ENCODE measurements around the gene STRN4. TPM values are rescaled to one million over a fixed set of nuclear protein-coding genes. Genes with fewer than 3 reads are reported as not detected.
A peak's percentile ranks its signal among the peaks of the same experiment; 100 is the strongest.

STRN4 gene
- total RNA-seq, 2 experiments from 2014 or later, result 79.2 to 87.5 TPM

DNA sequence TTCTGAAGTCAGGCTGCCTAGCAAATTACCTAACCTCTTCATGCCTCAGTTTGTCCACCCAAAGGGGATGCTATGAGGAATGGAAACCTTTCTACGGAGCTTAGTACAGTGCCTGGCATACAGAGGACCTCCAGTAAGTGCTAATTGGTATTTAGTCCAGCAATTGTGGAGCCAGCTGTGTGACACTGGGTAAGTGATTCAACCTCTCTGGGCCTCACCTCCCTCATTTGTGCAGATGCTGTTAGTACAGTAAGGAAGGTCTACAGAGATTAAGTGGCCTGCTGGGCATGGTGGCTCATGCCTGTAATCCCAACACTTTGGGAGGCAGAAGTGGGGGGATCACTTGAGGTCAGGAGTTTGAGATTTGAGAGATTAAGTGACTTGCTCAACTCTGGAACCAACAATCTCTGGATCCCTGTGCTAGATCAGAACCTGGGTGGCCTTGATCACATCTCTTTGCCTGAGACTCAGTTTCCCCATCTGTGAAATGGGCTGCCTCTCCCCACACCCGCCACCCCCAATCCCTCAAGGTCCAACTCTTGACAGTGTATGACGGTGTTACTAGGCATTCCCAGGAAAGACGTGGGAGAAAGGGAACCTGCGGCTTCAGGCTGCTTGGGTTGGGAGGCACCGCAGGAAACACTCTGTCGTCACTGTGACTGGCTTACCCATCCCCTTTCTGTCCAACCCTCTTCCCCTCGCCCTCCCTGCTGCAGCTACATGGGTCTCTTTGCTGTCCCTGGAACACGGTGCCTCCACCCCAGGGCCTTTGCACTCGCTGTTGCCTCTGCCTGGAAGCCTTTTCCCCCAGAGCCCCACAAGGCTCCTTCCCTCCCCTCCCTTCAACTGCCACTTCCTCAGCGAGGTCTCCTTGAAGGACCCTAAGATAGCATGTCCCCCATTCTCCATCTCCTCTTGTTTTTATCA is 47.6 kb downstream of the STRN4 start:
- Mint-ChIP-seq H3K9me3 (no peaks in the 10 kb centered on the region), H3K4me1 (no peaks in the 10 kb centered on the region), H3K4me3 (no peak overlapping the region), H3K36me3 (peaks cover 40% of the 10 kb centered on the region), H3K27ac (no peak overlapping the region), H3K27me3 (no peaks in the 10 kb centered on the region)
- no peak for ATAC-seq (ENCODE audit: low read depth)
- POLR2A ChIA-PET, result interaction anchor here (1.1 to 1.2 kb wide), 3 partner anchors 11 to 96 kb away, joined by 3 to 5 read pairs (median 3); no protein-coding TSS in a partner anchor
- DNase-seq, result no peak

DNA sequence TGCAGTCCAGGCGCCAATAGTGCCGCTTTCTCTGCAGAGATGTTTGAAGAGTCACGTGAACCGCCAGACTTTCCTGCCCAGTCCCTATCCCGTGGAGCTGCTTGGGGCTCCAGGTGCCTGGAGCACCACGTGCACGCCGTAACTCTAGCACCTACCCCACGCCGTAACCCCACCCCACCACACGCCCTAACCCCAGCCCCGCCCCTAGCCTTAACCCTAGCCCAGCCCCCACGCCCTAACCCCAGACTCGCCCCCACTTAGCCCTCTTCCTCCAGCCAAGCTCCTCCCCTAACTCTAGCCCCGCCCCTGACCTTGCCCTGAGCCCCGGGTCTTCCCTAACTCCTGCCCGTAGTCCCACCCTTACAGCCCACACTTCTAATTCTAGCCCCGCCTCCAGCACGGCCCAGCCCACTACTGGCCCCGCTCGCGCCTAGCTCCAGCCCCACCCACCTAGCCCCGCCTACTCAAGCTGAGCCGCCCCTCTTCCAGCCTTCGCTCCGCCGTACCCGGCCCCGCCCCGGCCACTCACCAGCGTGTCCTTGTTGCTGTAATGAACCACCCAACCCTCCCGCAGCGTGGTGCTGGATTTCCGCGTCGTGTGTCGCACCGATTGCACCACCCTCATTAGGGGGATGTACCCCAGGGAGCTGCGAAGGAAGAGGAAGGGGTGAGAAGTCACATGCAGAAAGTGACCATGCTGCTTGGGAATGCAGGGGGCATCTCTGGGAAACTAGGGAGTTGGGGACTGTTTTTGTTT is 48.9 kb downstream of the STRN4 start:
- Mint-ChIP-seq H3K4me3 (no peak overlapping the region), H3K27me3 (no peaks in the 10 kb centered on the region), H3K9me3 (no peaks in the 10 kb centered on the region), H3K36me3 (peaks cover 46% of the 10 kb centered on the region), H3K4me1 (no peaks in the 10 kb centered on the region), H3K27ac (no peak overlapping the region)
- peak; percentile 45 for ATAC-seq (ENCODE audit: low read depth)
- POLR2A ChIA-PET, result interaction anchor here (1.1 kb wide), 1 partner anchor 17 kb away, joined by 5 read pairs; no protein-coding TSS in a partner anchor
- peak; percentile 37 for DNase-seq

DNA sequence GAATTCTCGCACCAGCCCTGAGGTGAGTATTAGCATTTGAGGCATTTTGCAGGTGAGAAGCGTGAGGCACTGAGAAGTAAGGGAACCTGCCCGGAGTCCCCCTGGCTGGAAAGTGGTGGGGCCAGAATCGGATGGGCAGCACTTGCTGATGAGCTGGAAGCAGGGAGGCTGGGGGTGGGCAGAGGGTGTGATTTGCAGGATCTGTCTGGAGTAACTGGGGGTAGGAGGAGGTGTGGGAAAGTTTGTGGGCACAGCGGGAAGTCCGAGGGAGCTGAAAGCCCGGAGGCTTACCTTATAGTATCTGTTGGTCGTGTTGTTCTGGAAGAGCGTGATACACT is 49.4 kb downstream of the STRN4 start:
- DNase-seq (no peak), ATAC-seq (ENCODE audit: low read depth) (no peak)
- Mint-ChIP-seq H3K36me3 (peaks cover 52% of the 10 kb centered on the region), H3K9me3 (no peaks in the 10 kb centered on the region), H3K27ac (no peak overlapping the region), H3K27me3 (no peaks in the 10 kb centered on the region), H3K4me3 (no peak overlapping the region), H3K4me1 (no peaks in the 10 kb centered on the region)
- POLR2A ChIA-PET, result no interaction called here

DNA sequence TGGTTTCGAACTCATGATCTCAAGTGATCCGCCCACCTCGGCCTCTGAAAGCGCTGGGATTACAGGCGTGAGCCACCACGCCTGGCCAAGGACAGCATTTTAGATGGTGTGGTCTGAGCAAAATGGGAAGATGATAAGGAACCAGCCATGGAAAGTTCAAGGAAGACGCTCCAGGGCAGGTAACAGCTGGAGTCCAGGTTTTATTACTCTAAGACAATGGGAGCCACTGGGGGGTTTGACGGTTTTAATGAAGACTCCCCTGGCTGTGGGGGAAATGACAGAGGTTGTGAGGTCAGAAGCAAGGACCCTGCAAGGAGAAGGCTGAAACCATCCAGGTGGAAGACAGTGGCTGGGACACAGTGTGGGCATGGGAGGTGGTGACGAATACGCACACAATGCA is 50.2 kb downstream of the STRN4 start:
- Mint-ChIP-seq H3K36me3 (peaks cover 55% of the 10 kb centered on the region), H3K27ac (no peak overlapping the region), H3K27me3 (no peaks in the 10 kb centered on the region), H3K4me3 (no peak overlapping the region), H3K9me3 (no peaks in the 10 kb centered on the region), H3K4me1 (no peaks in the 10 kb centered on the region)
- no peak for DNase-seq
- POLR2A ChIA-PET, result no interaction called here
- no peak for ATAC-seq (ENCODE audit: low read depth)

DNA sequence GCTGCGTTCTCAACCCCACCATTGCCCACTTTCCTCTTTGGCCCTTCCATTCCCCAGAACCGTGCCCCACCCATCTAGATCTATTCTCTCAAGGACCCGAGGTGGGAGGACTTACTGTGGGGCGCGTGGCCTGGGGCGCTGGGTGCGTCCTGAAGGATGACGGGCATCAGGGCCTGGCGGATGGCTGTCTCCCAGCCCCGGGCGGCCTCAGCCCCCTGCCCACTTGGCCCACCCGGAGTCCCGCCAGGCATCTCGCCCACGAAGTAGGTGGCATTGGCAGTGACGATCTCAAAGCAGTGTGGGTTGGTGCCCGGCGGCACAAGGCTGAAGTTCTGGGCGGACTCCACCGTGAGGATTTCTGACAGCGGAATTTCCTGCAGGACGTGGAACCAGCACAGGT is 52.5 kb downstream of the STRN4 start:
- POLR2A ChIA-PET, result no interaction called here
- no peaks in the 10 kb centered on the region for H3K27me3 Mint-ChIP-seq
- H3K27ac Mint-ChIP-seq, result no peak overlapping the region
- peaks cover 56% of the 10 kb centered on the region for H3K36me3 Mint-ChIP-seq
- no peaks in the 10 kb centered on the region for H3K9me3 Mint-ChIP-seq
- no peak overlapping the region for H3K4me3 Mint-ChIP-seq
- DNase-seq, result no peak
- ATAC-seq (ENCODE audit: low read depth), result no peak
- no peaks in the 10 kb centered on the region for H3K4me1 Mint-ChIP-seq

DNA sequence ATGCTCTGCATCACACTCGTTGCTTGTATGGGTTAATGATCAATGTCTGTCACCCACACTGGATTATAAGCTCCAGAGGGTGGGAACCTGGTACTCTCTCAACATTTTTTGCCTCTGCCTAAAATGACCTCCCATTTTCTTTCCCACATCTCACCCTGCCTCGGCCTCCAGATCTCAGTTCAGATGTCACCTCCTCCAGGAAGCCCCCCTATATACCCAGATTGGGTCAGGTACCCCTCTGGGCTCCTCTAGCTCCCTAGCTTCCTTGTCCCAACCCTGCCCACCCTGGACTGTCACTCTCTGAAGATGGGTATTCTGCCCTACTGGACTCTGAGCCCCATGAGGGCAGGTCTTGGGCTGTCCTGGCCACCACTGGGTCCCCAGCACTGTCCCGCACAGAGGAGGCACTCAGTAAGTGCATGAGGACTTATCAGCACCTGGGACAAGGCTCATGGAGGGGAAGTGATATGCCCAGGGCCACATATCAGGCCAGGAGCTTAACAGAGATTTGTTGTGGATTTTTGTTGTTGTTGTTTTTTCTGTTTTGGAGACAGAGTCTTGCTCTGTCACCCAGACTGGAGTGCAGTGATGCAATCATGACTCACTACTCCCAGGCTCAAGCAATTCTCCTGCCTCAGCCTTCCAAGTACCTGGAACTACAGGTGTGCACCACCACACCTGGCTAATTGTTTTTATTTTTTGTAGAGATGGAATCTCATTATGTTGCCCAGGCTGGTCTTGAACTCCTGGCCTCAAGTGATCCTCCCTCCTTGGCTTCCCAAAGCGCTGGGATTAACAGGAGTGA is 53.1 kb downstream of the STRN4 start:
- Mint-ChIP-seq H3K4me1 (no peaks in the 10 kb centered on the region), H3K27me3 (no peaks in the 10 kb centered on the region), H3K36me3 (peaks cover 53% of the 10 kb centered on the region), H3K9me3 (no peaks in the 10 kb centered on the region), H3K27ac (peak overlapping the region; percentile 32), H3K4me3 (no peak overlapping the region)
- DNase-seq (no peak), ATAC-seq (ENCODE audit: low read depth) (no peak)
- POLR2A ChIA-PET, result interaction anchor here (1.0 to 1.5 kb wide), 4 partner anchors 9 to 92 kb away, joined by 3 to 4 read pairs (median 4); partner anchors contain the start of gene CALM3

DNA sequence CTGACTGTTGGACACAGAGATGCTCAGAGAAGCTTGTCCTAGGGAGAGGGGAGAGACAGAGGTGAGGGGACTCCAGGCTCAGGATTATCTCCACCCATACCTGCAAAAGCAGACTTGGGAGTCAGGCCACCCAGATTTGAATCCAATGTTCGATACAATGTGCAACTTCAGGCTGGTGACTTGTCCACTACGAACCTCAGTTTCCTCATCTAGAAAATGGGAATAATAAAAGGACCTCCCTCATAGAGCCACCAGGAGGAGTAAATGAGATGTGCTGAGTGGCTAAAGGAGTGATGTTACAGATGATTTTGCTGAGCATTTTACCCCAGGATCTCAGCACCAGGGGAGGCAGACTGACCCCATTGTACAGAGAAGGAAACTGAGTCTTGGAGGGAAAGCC is 54.3 kb downstream of the STRN4 start:
- Mint-ChIP-seq H3K4me1 (no peaks in the 10 kb centered on the region), H3K36me3 (peaks cover 51% of the 10 kb centered on the region), H3K27ac (peak overlapping the region; percentile 11), H3K9me3 (no peaks in the 10 kb centered on the region), H3K4me3 (no peak overlapping the region), H3K27me3 (no peaks in the 10 kb centered on the region)
- POLR2A ChIA-PET, result interaction anchor here (1.5 kb wide), 2 partner anchors 19 to 91 kb away, joined by 3 to 4 read pairs; partner anchors contain the start of gene CALM3
- ATAC-seq (ENCODE audit: low read depth), result no peak
- DNase-seq, result no peak

DNA sequence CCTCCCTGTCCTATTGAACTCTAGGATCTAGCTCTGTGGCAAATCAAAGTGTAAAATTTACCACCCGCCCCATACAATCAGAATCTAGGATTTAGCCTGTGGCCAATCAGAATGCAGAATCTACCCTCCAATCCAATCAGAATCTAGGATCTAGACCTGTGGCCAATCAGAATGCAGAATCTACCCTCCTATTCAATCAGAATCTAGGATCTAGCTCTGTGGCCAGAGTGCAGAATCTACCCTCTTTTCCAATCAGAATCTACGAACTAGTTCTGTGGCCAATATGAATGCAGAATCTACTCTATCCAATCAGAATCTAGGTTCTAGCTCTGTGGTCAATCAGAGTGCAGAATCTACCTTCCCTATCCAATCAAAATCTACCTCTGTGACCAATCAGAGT is 55.1 kb downstream of the STRN4 start:
- POLR2A ChIA-PET, result interaction anchor here (1.5 kb wide), 2 partner anchors 18 to 90 kb away, joined by 3 to 4 read pairs; partner anchors contain the start of gene CALM3
- H3K36me3 Mint-ChIP-seq, result peaks cover 47% of the 10 kb centered on the region
- no peak for ATAC-seq (ENCODE audit: low read depth)

DNA sequence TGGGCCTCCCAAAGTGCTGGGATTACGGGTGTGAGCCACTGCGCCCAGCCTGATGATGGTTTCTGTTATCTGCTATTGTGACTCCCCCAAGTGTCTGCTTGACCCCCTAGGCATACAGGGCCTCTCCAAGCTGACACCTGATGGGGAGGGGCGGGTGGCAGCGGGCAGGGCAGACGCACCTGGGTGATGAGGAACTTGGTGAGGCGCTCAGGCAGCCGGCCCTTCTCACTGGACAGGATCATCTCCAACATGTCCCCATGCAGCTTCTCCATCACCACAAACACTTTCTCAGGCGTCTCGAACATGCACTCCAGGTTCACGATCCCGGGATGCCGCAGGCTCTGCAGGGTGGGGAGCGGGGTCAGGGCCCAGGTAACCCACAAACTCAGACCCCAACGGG is 56.9 kb downstream of the STRN4 start:
- H3K4me3 Mint-ChIP-seq, result no peak overlapping the region
- H3K27me3 Mint-ChIP-seq, result no peaks in the 10 kb centered on the region
- no peaks in the 10 kb centered on the region for H3K9me3 Mint-ChIP-seq
- H3K4me1 Mint-ChIP-seq, result peaks cover 1% of the 10 kb centered on the region
- ATAC-seq (ENCODE audit: low read depth), result no peak
- POLR2A ChIA-PET, result interaction anchor here (1.0 kb wide), 1 partner anchor 21 kb away, joined by 3 read pairs; no protein-coding TSS in a partner anchor
- no peak overlapping the region for H3K27ac Mint-ChIP-seq
- H3K36me3 Mint-ChIP-seq, result peaks cover 45% of the 10 kb centered on the region
- no peak for DNase-seq

More for the DNA sequence above, 55.1 kb downstream of the STRN4 start:
- Mint-ChIP-seq H3K4me3 (no peak overlapping the region), H3K27ac (no peak overlapping the region), H3K4me1 (no peaks in the 10 kb centered on the region), H3K27me3 (no peaks in the 10 kb centered on the region), H3K9me3 (no peaks in the 10 kb centered on the region)
- DNase-seq, result no peak

DNA sequence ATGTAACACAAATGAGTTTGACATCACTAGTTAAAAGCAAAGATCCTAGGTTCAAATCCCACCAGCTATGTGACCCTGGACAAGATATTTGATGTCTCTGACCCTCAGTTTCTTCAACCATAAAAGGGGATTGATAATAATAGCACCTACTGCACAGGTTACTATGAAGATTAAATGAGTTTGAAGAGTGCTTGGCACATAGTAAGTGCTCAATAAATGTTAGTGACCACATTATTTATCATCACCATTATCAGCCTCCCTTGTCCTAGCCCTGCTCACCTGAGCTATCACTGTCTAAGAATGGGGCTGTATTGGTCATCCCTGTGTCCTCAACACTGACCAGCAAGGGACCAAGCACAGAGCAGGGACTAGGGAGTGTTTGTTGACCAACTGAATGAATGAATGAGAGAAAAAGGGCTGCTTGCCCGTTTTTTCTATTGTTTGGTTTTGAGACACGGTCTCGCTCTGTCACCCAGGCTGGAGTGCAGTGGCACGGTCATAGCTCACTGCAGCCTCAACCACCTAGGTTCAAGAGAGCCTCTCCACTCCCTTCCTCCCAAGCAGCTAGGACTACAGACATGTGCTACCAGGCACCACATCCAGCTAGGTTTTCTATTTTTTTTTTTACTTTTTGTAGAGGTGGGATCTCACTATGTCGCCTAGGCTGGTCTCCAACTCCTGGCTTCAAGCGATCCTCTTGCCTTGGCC is 58.7 kb downstream of the STRN4 start:
- H3K4me1 Mint-ChIP-seq, result peaks cover 1% of the 10 kb centered on the region
- no peak for ATAC-seq (ENCODE audit: low read depth)
- H3K27me3 Mint-ChIP-seq, result no peaks in the 10 kb centered on the region
- no peak for DNase-seq
- no peak overlapping the region for H3K4me3 Mint-ChIP-seq
- POLR2A ChIA-PET, result interaction anchor here (1.2 kb wide), 1 partner anchor 36 kb away, joined by 3 read pairs; no protein-coding TSS in a partner anchor
- H3K9me3 Mint-ChIP-seq, result no peaks in the 10 kb centered on the region
- H3K27ac Mint-ChIP-seq, result no peak overlapping the region
- peaks cover 43% of the 10 kb centered on the region for H3K36me3 Mint-ChIP-seq

DNA sequence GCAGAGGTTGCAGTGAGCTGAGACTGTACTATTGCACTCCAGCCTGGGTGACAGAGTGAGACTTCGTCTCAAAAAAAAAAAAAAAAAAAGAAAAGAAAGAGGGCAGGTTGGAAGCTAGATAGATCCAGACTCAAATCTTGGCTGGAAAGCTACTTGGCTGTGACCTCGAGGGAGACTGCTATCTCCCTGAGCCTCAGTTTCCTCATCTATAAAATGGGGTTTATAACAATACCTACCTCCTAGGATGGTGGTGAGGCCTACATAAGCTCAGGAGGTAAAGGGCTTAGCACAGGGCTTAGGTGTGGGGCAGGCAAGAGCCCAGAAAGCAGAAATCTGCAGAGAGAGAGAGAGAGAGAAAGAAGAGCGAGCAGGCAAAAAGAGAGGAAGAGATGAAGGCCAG is 61.1 kb downstream of the STRN4 start:
- Mint-ChIP-seq H3K9me3 (no peaks in the 10 kb centered on the region), H3K27me3 (no peaks in the 10 kb centered on the region), H3K27ac (peak overlapping the region; percentile 73), H3K4me1 (peaks cover 1% of the 10 kb centered on the region), H3K36me3 (peaks cover 32% of the 10 kb centered on the region), H3K4me3 (no peak overlapping the region)
- no peak for ATAC-seq (ENCODE audit: low read depth)
- POLR2A ChIA-PET, result no interaction called here
- DNase-seq, result no peak

DNA sequence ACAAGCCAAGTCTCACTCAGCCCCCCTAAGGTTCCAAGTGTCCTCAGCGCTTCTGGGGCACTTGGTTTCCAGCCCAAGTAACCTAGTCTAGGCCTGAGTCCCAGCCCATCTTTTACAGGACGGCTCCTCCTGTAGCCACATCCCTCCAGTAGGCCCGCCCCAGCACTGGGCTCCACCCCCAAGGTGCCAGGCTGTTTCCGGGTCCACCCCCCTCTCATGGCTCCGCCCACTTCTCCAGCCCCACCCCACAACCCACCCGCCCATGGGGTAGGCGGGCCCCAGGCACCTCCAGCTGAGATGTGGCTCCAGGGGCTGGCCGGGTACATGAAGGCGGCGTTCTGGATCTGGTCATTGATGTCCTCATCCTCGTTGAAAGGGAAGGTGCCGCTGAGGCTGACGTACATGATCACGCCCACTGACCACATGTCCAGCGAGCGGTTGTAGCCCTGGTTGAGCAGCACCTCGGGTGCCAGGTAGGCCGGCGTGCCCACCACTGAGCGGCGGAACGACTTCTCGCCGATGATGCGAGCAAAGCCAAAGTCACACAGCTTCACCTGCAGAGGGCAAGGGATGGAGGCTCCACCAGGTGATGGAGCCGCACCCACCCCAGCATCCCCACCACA is 68.0 kb downstream of the STRN4 start:
- POLR2A ChIA-PET, result interaction anchor here (0.8 kb wide), 1 partner anchor 36 kb away, joined by 3 read pairs; no protein-coding TSS in a partner anchor
- Mint-ChIP-seq H3K4me1 (peaks cover 6% of the 10 kb centered on the region), H3K4me3 (no peak overlapping the region), H3K36me3 (peaks cover 57% of the 10 kb centered on the region), H3K9me3 (no peaks in the 10 kb centered on the region), H3K27ac (no peak overlapping the region), H3K27me3 (no peaks in the 10 kb centered on the region)
- ATAC-seq (ENCODE audit: low read depth) (peak; percentile 79), DNase-seq (peak; percentile 69)
